ENCODE measurements around the gene SLC9A3. TPM values are rescaled to one million over a fixed set of nuclear protein-coding genes. Genes with fewer than 3 reads are reported as not detected.

SLC9A3 gene
- total RNA-seq, 2 donors from 2014 or later, result 4.3 to 5.3 TPM

GRCh38 chr5:518721-519120 lies 5.5 kb downstream of the SLC9A3 start:
- Histone ChIP-seq H3K9me3 (no peaks in the 10 kb centered on the region), H3K36me3 (no peaks in the 10 kb centered on the region), H3K4me1 (replicated peaks) (no peaks in the 10 kb centered on the region), H3K27ac (no peak overlapping the region), H3K4me3 (no peak overlapping the region), H3K27me3 (replicated peaks; ENCODE audit: insufficient read depth) (peaks cover 13% of the 10 kb centered on the region)
- intact Hi-C loops (cut with DNase I), result no loop called here
- no peak for DNase-seq (ENCODE audit: low spot score)
- TF ChIP-seq POLR2AphosphoS5 (IDR thresholded peaks at IDR 0.05) (no peak), POLR2A (IDR thresholded peaks at IDR 0.05) (no peak), CTCF (IDR thresholded peaks at IDR 0.05) (no peak)
- 30% methylated on average over 10 of the region's 10 CpGs for WGBS

- Histone ChIP-seq H3K27me3 (replicated peaks; ENCODE audit: insufficient read depth) (peaks cover 10% of the 10 kb centered on the region), H3K9me3 (no peaks in the 10 kb centered on the region), H3K4me1 (replicated peaks) (no peaks in the 10 kb centered on the region), H3K27ac (no peak overlapping the region), H3K4me3 (no peak overlapping the region), H3K36me3 (no peaks in the 10 kb centered on the region)
- DNase-seq (ENCODE audit: low spot score), result no peak
- TF ChIP-seq POLR2AphosphoS5 (IDR thresholded peaks at IDR 0.05) (no peak), POLR2A (IDR thresholded peaks at IDR 0.05) (no peak), CTCF (IDR thresholded peaks at IDR 0.05) (no peak)
- WGBS, result 87% methylated on average over 5 of the region's 5 CpGs
- intact Hi-C loops (cut with DNase I), result no loop called here
These were observed 6.6 kb downstream of the SLC9A3 start for GRCh38 chr5:517535-518100.

- WGBS, result 93% methylated on average over 3 of the region's 3 CpGs
- DNase-seq (ENCODE audit: low spot score), result no peak
- TF ChIP-seq CTCF (IDR thresholded peaks at IDR 0.05), result no peak
- TF ChIP-seq POLR2AphosphoS5 (IDR thresholded peaks at IDR 0.05), result no peak
- no peak for TF ChIP-seq POLR2A (IDR thresholded peaks at IDR 0.05)
- Histone ChIP-seq H3K4me3 (no peak overlapping the region), H3K9me3 (no peaks in the 10 kb centered on the region), H3K27me3 (replicated peaks; ENCODE audit: insufficient read depth) (peaks cover 10% of the 10 kb centered on the region), H3K4me1 (replicated peaks) (no peaks in the 10 kb centered on the region), H3K27ac (no peak overlapping the region), H3K36me3 (no peaks in the 10 kb centered on the region)
- intact Hi-C loops (cut with DNase I), result no loop called here
These were observed 7.3 kb downstream of the SLC9A3 start for GRCh38 chr5:516980-517379.

GRCh38 chr5:516338-516925 lies 7.8 kb downstream of the SLC9A3 start:
- no peak overlapping the region for H3K27ac ChIP-seq
- H3K27me3 ChIP-seq (replicated peaks; ENCODE audit: insufficient read depth), result peaks cover 13% of the 10 kb centered on the region
- no peaks in the 10 kb centered on the region for H3K9me3 ChIP-seq
- H3K4me3 ChIP-seq, result no peak overlapping the region
- H3K36me3 ChIP-seq, result no peaks in the 10 kb centered on the region
- no peaks in the 10 kb centered on the region for H3K4me1 ChIP-seq (replicated peaks)
- no peak for DNase-seq (ENCODE audit: low spot score)
- WGBS, result 51% methylated on average over 10 of the region's 10 CpGs
- intact Hi-C loops (cut with DNase I), result no loop called here
- TF ChIP-seq CTCF (IDR thresholded peaks at IDR 0.05) (no peak), POLR2A (IDR thresholded peaks at IDR 0.05) (no peak), POLR2AphosphoS5 (IDR thresholded peaks at IDR 0.05) (no peak)

GRCh38 chr5:515273-515836 lies 8.9 kb downstream of the SLC9A3 start:
- WGBS, result 26% methylated on average over 11 of the region's 11 CpGs
- Histone ChIP-seq H3K4me3 (no peak overlapping the region), H3K27ac (no peak overlapping the region), H3K4me1 (replicated peaks) (no peaks in the 10 kb centered on the region), H3K27me3 (replicated peaks; ENCODE audit: insufficient read depth) (peaks cover 14% of the 10 kb centered on the region), H3K9me3 (no peaks in the 10 kb centered on the region), H3K36me3 (no peaks in the 10 kb centered on the region)
- intact Hi-C loops (cut with DNase I), result no loop called here
- no peak for DNase-seq (ENCODE audit: low spot score)
- no peak for TF ChIP-seq CTCF (IDR thresholded peaks at IDR 0.05)
- TF ChIP-seq POLR2A (IDR thresholded peaks at IDR 0.05), result no peak
- TF ChIP-seq POLR2AphosphoS5 (IDR thresholded peaks at IDR 0.05), result no peak

Data from prostate gland (tissue), 2 donors.